Measurements from ENCODE around the gene C1orf21. TPM values are rescaled to one million over a fixed set of nuclear protein-coding genes. Genes with fewer than 3 reads are reported as not detected.

C1orf21 gene
- total and polyA plus RNA-seq, 2 donors: 13.6 to 42.7 TPM

- WGBS: 98% methylated on average over 3 of the region's 3 CpGs
- no peaks in the 10 kb centered on the region for H3K9me3 ChIP-seq (ENCODE audit: control insufficient read depth in 2 of 2, insufficient read depth in 1 of 2, low read length in 1 of 2)
These were observed 232.0 kb downstream of the C1orf21 start for GRCh38 chr1:184618851-184619250.

GRCh38 chr1:184620469-184620868, 233.6 kb downstream of the C1orf21 start:
- no peak overlapping the region for H3K27ac ChIP-seq (ENCODE audit: low read depth in 1 of 2, low read length in 1 of 2)
- H3K27me3 ChIP-seq (ENCODE audit: control insufficient read depth in 2 of 2, insufficient read depth in 1 of 2, low read length in 1 of 2): no peaks in the 10 kb centered on the region
- H3K4me1 ChIP-seq (ENCODE audit: control insufficient read depth in 2 of 2, insufficient read depth in 2 of 2, low read length in 2 of 2): peaks cover 0 to 4% of the 10 kb centered on the region in 2 donors
- no peaks in the 10 kb centered on the region for H3K9me3 ChIP-seq (ENCODE audit: control insufficient read depth in 2 of 2, insufficient read depth in 1 of 2, low read length in 1 of 2)
- no peak overlapping the region for H3K4me3 ChIP-seq (ENCODE audit: low read length in 2 of 2)
- H3K36me3 ChIP-seq (ENCODE audit: control insufficient read depth in 2 of 2, insufficient read depth in 2 of 2, low read length in 1 of 2): no peaks in the 10 kb centered on the region
- DNase-seq (ENCODE audit: low read depth in 6 of 9, low spot score in 9 of 9): peak in 1 of 9 donors; percentile 16

More at GRCh38 chr1:184618851-184619250, 232.0 kb downstream of the C1orf21 start:
- Histone ChIP-seq H3K27me3 (ENCODE audit: control insufficient read depth in 2 of 2, insufficient read depth in 1 of 2, low read length in 1 of 2) (no peaks in the 10 kb centered on the region), H3K36me3 (ENCODE audit: control insufficient read depth in 2 of 2, insufficient read depth in 2 of 2, low read length in 1 of 2) (no peaks in the 10 kb centered on the region), H3K4me1 (ENCODE audit: control insufficient read depth in 2 of 2, insufficient read depth in 2 of 2, low read length in 2 of 2) (peaks cover 0 to 4% of the 10 kb centered on the region in 2 donors), H3K27ac (ENCODE audit: low read depth in 1 of 2, low read length in 1 of 2) (no peak overlapping the region), H3K4me3 (ENCODE audit: low read length in 2 of 2) (no peak overlapping the region)
- no peak for DNase-seq (ENCODE audit: low read depth in 6 of 9, low spot score in 9 of 9)

- Histone ChIP-seq H3K27me3 (ENCODE audit: control insufficient read depth in 2 of 2, insufficient read depth in 1 of 2, low read length in 1 of 2) (no peaks in the 10 kb centered on the region), H3K4me1 (ENCODE audit: control insufficient read depth in 2 of 2, insufficient read depth in 2 of 2, low read length in 2 of 2) (peaks cover 0 to 4% of the 10 kb centered on the region in 2 donors), H3K4me3 (ENCODE audit: low read length in 2 of 2) (no peak overlapping the region), H3K36me3 (ENCODE audit: control insufficient read depth in 2 of 2, insufficient read depth in 2 of 2, low read length in 1 of 2) (no peaks in the 10 kb centered on the region), H3K9me3 (ENCODE audit: control insufficient read depth in 2 of 2, insufficient read depth in 1 of 2, low read length in 1 of 2) (no peaks in the 10 kb centered on the region), H3K27ac (ENCODE audit: low read depth in 1 of 2, low read length in 1 of 2) (peak overlapping the region in 1 of 2 donors; percentile 18)
- DNase-seq (ENCODE audit: low read depth in 6 of 9, low spot score in 9 of 9): no peak
- WGBS: 94% methylated on average over 5 of the region's 5 CpGs
These were observed 234.4 kb downstream of the C1orf21 start for GRCh38 chr1:184621260-184621659.

- Histone ChIP-seq H3K4me3 (ENCODE audit: low read length in 2 of 2) (no peak overlapping the region), H3K9me3 (ENCODE audit: control insufficient read depth in 2 of 2, insufficient read depth in 1 of 2, low read length in 1 of 2) (no peaks in the 10 kb centered on the region), H3K27me3 (ENCODE audit: control insufficient read depth in 2 of 2, insufficient read depth in 1 of 2, low read length in 1 of 2) (no peaks in the 10 kb centered on the region), H3K4me1 (ENCODE audit: control insufficient read depth in 2 of 2, insufficient read depth in 2 of 2, low read length in 2 of 2) (peaks cover 0 to 4% of the 10 kb centered on the region in 2 donors), H3K36me3 (ENCODE audit: control insufficient read depth in 2 of 2, insufficient read depth in 2 of 2, low read length in 1 of 2) (no peaks in the 10 kb centered on the region), H3K27ac (ENCODE audit: low read depth in 1 of 2, low read length in 1 of 2) (no peak overlapping the region)
- no peak for DNase-seq (ENCODE audit: low read depth in 6 of 9, low spot score in 9 of 9)
- WGBS: 93% methylated on average over 9 of the region's 9 CpGs
These were observed 235.5 kb downstream of the C1orf21 start for GRCh38 chr1:184622136-184622823.

- no peaks in the 10 kb centered on the region for H3K9me3 ChIP-seq (ENCODE audit: control insufficient read depth in 2 of 2, insufficient read depth in 1 of 2, low read length in 1 of 2)
- DNase-seq (ENCODE audit: low read depth in 6 of 9, low spot score in 9 of 9): no peak
- no peak overlapping the region for H3K27ac ChIP-seq (ENCODE audit: low read depth in 1 of 2, low read length in 1 of 2)
- H3K4me3 ChIP-seq (ENCODE audit: low read length in 2 of 2): no peak overlapping the region
- WGBS: 95% methylated on average over 4 of the region's 4 CpGs
- H3K36me3 ChIP-seq (ENCODE audit: control insufficient read depth in 2 of 2, insufficient read depth in 2 of 2, low read length in 1 of 2): no peaks in the 10 kb centered on the region
- H3K4me1 ChIP-seq (ENCODE audit: control insufficient read depth in 2 of 2, insufficient read depth in 2 of 2, low read length in 2 of 2): peaks cover 0 to 4% of the 10 kb centered on the region in 2 donors
- no peaks in the 10 kb centered on the region for H3K27me3 ChIP-seq (ENCODE audit: control insufficient read depth in 2 of 2, insufficient read depth in 1 of 2, low read length in 1 of 2)
These were observed 236.6 kb downstream of the C1orf21 start for GRCh38 chr1:184623404-184623803.

GRCh38 chr1:184624051-184624450, 237.2 kb downstream of the C1orf21 start:
- WGBS: 95% methylated on average over 2 of the region's 2 CpGs
- no peak for DNase-seq (ENCODE audit: low read depth in 6 of 9, low spot score in 9 of 9)
- no peaks in the 10 kb centered on the region for H3K36me3 ChIP-seq (ENCODE audit: control insufficient read depth in 2 of 2, insufficient read depth in 2 of 2, low read length in 1 of 2)
- no peaks in the 10 kb centered on the region for H3K9me3 ChIP-seq (ENCODE audit: control insufficient read depth in 2 of 2, insufficient read depth in 1 of 2, low read length in 1 of 2)
- no peak overlapping the region for H3K27ac ChIP-seq (ENCODE audit: low read depth in 1 of 2, low read length in 1 of 2)
- peaks cover 0 to 4% of the 10 kb centered on the region in 2 donors for H3K4me1 ChIP-seq (ENCODE audit: control insufficient read depth in 2 of 2, insufficient read depth in 2 of 2, low read length in 2 of 2)
- H3K27me3 ChIP-seq (ENCODE audit: control insufficient read depth in 2 of 2, insufficient read depth in 1 of 2, low read length in 1 of 2): no peaks in the 10 kb centered on the region
- no peak overlapping the region for H3K4me3 ChIP-seq (ENCODE audit: low read length in 2 of 2)

GRCh38 chr1:184624626-184625025, 237.8 kb downstream of the C1orf21 start:
- WGBS: 97% methylated on average over 5 of the region's 5 CpGs
- DNase-seq (ENCODE audit: low read depth in 6 of 9, low spot score in 9 of 9): no peak
- H3K4me1 ChIP-seq (ENCODE audit: control insufficient read depth in 2 of 2, insufficient read depth in 2 of 2, low read length in 2 of 2): peaks cover 0 to 4% of the 10 kb centered on the region in 2 donors

GRCh38 chr1:184625271-184625670, 238.4 kb downstream of the C1orf21 start:
- no peak overlapping the region for H3K27ac ChIP-seq (ENCODE audit: low read depth in 1 of 2, low read length in 1 of 2)
- 97% methylated on average over 4 of the region's 4 CpGs for WGBS
- no peak for DNase-seq (ENCODE audit: low read depth in 6 of 9, low spot score in 9 of 9)
- H3K36me3 ChIP-seq (ENCODE audit: control insufficient read depth in 2 of 2, insufficient read depth in 2 of 2, low read length in 1 of 2): no peaks in the 10 kb centered on the region
- no peaks in the 10 kb centered on the region for H3K9me3 ChIP-seq (ENCODE audit: control insufficient read depth in 2 of 2, insufficient read depth in 1 of 2, low read length in 1 of 2)
- no peaks in the 10 kb centered on the region for H3K27me3 ChIP-seq (ENCODE audit: control insufficient read depth in 2 of 2, insufficient read depth in 1 of 2, low read length in 1 of 2)
- H3K4me1 ChIP-seq (ENCODE audit: control insufficient read depth in 2 of 2, insufficient read depth in 2 of 2, low read length in 2 of 2): peaks cover 0 to 4% of the 10 kb centered on the region in 2 donors
- H3K4me3 ChIP-seq (ENCODE audit: low read length in 2 of 2): no peak overlapping the region

More at GRCh38 chr1:184624626-184625025, 237.8 kb downstream of the C1orf21 start:
- H3K27ac ChIP-seq (ENCODE audit: low read depth in 1 of 2, low read length in 1 of 2): no peak overlapping the region
- no peaks in the 10 kb centered on the region for H3K27me3 ChIP-seq (ENCODE audit: control insufficient read depth in 2 of 2, insufficient read depth in 1 of 2, low read length in 1 of 2)
- H3K4me3 ChIP-seq (ENCODE audit: low read length in 2 of 2): no peak overlapping the region
- H3K36me3 ChIP-seq (ENCODE audit: control insufficient read depth in 2 of 2, insufficient read depth in 2 of 2, low read length in 1 of 2): no peaks in the 10 kb centered on the region
- no peaks in the 10 kb centered on the region for H3K9me3 ChIP-seq (ENCODE audit: control insufficient read depth in 2 of 2, insufficient read depth in 1 of 2, low read length in 1 of 2)

GRCh38 chr1:184626076-184627006, 239.5 kb downstream of the C1orf21 start:
- DNase-seq (ENCODE audit: low read depth in 6 of 9, low spot score in 9 of 9): no peak
- Histone ChIP-seq H3K4me3 (ENCODE audit: low read length in 2 of 2) (no peak overlapping the region), H3K36me3 (ENCODE audit: control insufficient read depth in 2 of 2, insufficient read depth in 2 of 2, low read length in 1 of 2) (no peaks in the 10 kb centered on the region), H3K27me3 (ENCODE audit: control insufficient read depth in 2 of 2, insufficient read depth in 1 of 2, low read length in 1 of 2) (no peaks in the 10 kb centered on the region), H3K9me3 (ENCODE audit: control insufficient read depth in 2 of 2, insufficient read depth in 1 of 2, low read length in 1 of 2) (no peaks in the 10 kb centered on the region), H3K4me1 (ENCODE audit: control insufficient read depth in 2 of 2, insufficient read depth in 2 of 2, low read length in 2 of 2) (peaks cover 0 to 4% of the 10 kb centered on the region in 2 donors), H3K27ac (ENCODE audit: low read depth in 1 of 2, low read length in 1 of 2) (no peak overlapping the region)
- WGBS: 95% methylated on average over 13 of the region's 13 CpGs
